ENCODE results near the gene HOXD8. TPM values are rescaled to one million over a fixed set of nuclear protein-coding genes. Genes with fewer than 3 reads are reported as not detected.

Gene HOXD8
- polyA plus RNA-seq, 1 of the 3 experiments (the other 2 are of a cell fraction) = 6.4 TPM

DNA sequence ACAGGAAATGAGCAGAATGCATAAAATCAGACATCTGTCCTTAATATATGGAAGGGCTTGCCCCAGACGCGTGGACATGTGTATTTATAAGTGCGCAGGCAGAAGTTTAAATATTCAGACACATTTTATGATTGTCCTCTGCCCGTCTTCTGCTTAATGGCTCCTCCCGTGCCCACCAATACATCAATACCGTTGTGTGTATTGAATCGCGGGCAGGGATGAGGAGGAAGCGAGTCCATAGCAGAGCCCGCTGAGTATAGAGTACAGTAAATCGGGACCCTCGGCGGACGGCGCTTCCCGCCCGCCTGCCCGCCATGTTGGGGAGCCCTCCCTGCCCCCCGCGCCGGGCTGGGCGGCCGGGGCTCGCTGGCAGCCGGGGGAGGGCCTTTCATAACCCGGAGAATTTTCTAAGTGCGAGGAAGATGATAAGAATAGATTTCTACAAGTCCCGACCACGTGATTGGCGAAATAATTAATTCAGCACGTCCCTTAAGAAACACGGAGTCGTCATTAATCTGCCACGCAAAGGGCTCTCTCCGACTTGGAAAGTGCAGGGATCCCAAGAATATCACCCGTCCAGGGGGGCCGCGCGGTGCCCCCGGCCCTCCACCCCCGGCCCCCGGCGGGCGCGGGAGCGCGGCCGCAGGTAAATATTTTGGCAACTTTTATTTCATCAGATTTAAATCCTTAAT is 27.4 kb downstream of the HOXD8 start, which contains the start of gene HOXD3:
Gene HOXD3 (plus strand): TSS at position 501 of the 692 bp plus-strand sequence. CDS start 11,808 bp downstream, outside the sequence.
- Histone ChIP-seq H3K27ac (ENCODE audit: low read depth in 2 of 2, low read length in 1 of 2) (peak within 1 kb of the TSS in 1 of 2 experiments; percentile 89; a peak in 2 of 4 replicates), H3K4me3 (ENCODE audit: low read depth in 2 of 2, low read length in 1 of 2) (peak within 1 kb of the TSS; percentile 54 to 71), H3K79me2 (ENCODE audit: insufficient read depth) (no peaks in the 10 kb centered on the region), H3K9me2 (no peaks in the 10 kb centered on the region), H4K20me1 (ENCODE audit: insufficient read depth) (no peaks in the 10 kb centered on the region), H2AFZ (ENCODE audit: low read depth) (peak within 1 kb of the TSS; percentile 86), H3F3A (replicated peaks; ENCODE audit: insufficient read depth) (no peaks in the 10 kb centered on the region), H3K36me3 (replicated peaks in 1 of 2; ENCODE audit: control insufficient read depth in 1 of 2, insufficient read depth in 2 of 2, low read length in 1 of 2) (peaks cover 0 to 27% of the 10 kb centered on the region in 2 experiments), H3K9me3 (no peaks in the 10 kb centered on the region), H3K4me1 (ENCODE audit: control insufficient read depth in 1 of 2, insufficient read depth in 2 of 2, low read depth in 1 of 2, low read length in 1 of 2) (peaks cover 0 to 8% of the 10 kb centered on the region in 2 experiments; a peak in 2 of 4 replicates), H3K9ac (peak within 1 kb of the TSS; percentile 51; the same call in 1 of the 2 replicates), H3K4me2 (peak within 1 kb of the TSS; percentile 81), H3K27me3 (ENCODE audit: insufficient read depth) (no peaks in the 10 kb centered on the region)
- 22% methylated on average over 30 of the region's 48 CpGs for WGBS (ENCODE audit: low lambda C conversion rate)
- DNase-seq = peak; percentile 84
- ChIA-PET POLR2A (interaction anchor here (2.3 kb wide), 2 partner anchors 21 to 298 kb away, joined by 5 to 9 read pairs; no protein-coding TSS in a partner anchor), CTCF (interaction anchor here (1.2 to 6.2 kb wide), 4 partner anchors 12 to 397 kb away, joined by 4 to 53 read pairs (median 10); no protein-coding TSS in a partner anchor)
- TF ChIP-seq, protein P1, sequence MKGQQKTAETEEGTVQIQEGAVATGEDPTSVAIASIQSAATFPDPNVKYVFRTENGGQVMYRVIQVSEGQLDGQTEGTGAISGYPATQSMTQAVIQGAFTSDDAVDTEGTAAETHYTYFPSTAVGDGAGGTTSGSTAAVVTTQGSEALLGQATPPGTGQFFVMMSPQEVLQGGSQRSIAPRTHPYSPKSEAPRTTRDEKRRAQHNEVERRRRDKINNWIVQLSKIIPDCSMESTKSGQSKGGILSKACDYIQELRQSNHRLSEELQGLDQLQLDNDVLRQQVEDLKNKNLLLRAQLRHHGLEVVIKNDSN (IDR thresholded peaks at IDR 0.05; ENCODE audit: borderline replicate concordance, low read depth) = peak; percentile 51; the same call in 1 of the 2 replicates
- TF ChIP-seq, protein P2, sequence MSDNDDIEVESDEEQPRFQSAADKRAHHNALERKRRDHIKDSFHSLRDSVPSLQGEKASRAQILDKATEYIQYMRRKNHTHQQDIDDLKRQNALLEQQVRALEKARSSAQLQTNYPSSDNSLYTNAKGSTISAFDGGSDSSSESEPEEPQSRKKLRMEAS (IDR thresholded peaks at IDR 0.05; ENCODE audit: low read depth) = no peak
- TF ChIP-seq, protein P3, sequence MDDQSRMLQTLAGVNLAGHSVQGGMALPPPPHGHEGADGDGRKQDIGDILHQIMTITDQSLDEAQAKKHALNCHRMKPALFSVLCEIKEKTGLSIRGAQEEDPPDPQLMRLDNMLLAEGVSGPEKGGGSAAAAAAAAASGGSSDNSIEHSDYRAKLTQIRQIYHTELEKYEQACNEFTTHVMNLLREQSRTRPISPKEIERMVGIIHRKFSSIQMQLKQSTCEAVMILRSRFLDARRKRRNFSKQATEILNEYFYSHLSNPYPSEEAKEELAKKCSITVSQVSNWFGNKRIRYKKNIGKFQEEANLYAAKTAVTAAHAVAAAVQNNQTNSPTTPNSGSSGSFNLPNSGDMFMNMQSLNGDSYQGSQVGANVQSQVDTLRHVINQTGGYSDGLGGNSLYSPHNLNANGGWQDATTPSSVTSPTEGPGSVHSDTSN (IDR thresholded peaks at IDR 0.05) = no peak
- TF ChIP-seq SMC3 (IDR thresholded peaks at IDR 0.05; ENCODE audit: low read depth, low read length) (no peak), JUND (IDR thresholded peaks at IDR 0.05) (no peak)

DNA sequence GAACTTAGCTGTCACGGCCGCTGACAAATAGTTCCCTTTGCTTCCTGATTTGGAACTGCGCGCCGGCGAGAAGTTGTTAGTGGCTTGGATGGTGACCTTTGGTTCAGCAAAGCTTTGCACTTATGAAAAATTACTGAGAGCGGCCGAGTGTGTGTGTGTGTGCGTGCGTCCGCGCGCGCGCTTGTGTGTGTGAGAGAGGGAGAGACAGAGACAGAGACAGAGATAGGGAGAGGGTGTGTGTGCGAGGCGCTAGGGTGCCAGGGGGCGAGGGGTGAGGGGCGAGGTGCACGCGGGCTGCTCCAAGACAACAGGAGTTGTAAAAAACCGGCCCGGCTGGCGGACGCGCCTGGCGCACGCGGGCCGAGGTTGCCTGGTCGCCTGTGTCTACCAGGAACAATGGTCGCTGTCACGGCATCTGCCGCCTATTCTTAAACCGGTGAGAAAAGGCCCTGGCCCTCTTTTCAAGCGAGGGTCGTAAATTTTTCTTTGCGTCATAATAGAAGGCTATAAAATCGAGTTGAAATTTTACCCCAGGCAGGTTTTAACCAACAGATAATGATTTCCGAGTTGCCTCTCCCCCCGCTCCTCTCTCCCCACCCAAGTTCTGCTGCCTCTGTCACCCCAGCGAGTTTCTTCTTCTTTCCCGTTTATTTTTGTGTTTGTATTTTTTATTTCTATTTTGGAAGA is 28.1 kb downstream of the HOXD8 start:
- Histone ChIP-seq H3K27me3 (ENCODE audit: insufficient read depth) (no peaks in the 10 kb centered on the region), H4K20me1 (ENCODE audit: insufficient read depth) (no peaks in the 10 kb centered on the region), H3K9me3 (no peaks in the 10 kb centered on the region), H3K9ac (peak overlapping the region; percentile 51; the same call in 1 of the 2 replicates), H3K9me2 (no peaks in the 10 kb centered on the region), H3F3A (replicated peaks; ENCODE audit: insufficient read depth) (no peaks in the 10 kb centered on the region), H3K4me1 (ENCODE audit: control insufficient read depth in 1 of 2, insufficient read depth in 2 of 2, low read depth in 1 of 2, low read length in 1 of 2) (peaks cover 0 to 8% of the 10 kb centered on the region in 2 experiments; a peak in 2 of 4 replicates), H3K36me3 (replicated peaks in 1 of 2; ENCODE audit: control insufficient read depth in 1 of 2, insufficient read depth in 2 of 2, low read length in 1 of 2) (peaks cover 0 to 24% of the 10 kb centered on the region in 2 experiments), H3K4me2 (peak overlapping the region; percentile 81), H3K4me3 (ENCODE audit: low read depth in 2 of 2, low read length in 1 of 2) (peak overlapping the region; percentile 54 to 71), H3K79me2 (ENCODE audit: insufficient read depth) (no peaks in the 10 kb centered on the region), H3K27ac (ENCODE audit: low read depth in 2 of 2, low read length in 1 of 2) (peak overlapping the region in 1 of 2 experiments; percentile 89; a peak in 2 of 4 replicates), H2AFZ (ENCODE audit: low read depth) (peak overlapping the region; percentile 86)
- WGBS (ENCODE audit: low lambda C conversion rate) = 11% methylated on average over 38 of the region's 43 CpGs
- ChIA-PET CTCF (interaction anchor here (1.2 to 6.2 kb wide), 4 partner anchors 12 to 991 kb away, joined by 3 to 53 read pairs (median 5); no protein-coding TSS in a partner anchor), POLR2A (interaction anchor here (1.4 to 2.3 kb wide), 3 partner anchors 18 to 297 kb away, joined by 4 to 9 read pairs (median 5); no protein-coding TSS in a partner anchor)
- DNase-seq = peak; percentile 88
- TF ChIP-seq EP300 (IDR thresholded peaks at IDR 0.05; ENCODE audit: borderline replicate concordance in 1 of 2, low read depth in 1 of 2, low read length in 1 of 2) (no peak), EZH2phosphoT487 (IDR thresholded peaks at IDR 0.05; ENCODE audit: borderline replicate concordance, low read depth) (no peak), MXI1 (IDR thresholded peaks at IDR 0.05; ENCODE audit: low read depth, low read length) (peak; percentile 18; the same call in 1 of the 2 replicates), SMC3 (IDR thresholded peaks at IDR 0.05; ENCODE audit: low read depth, low read length) (0 out of 2 replicates have a peak, but pooled peaks have one; percentile 3), FOXJ3 (CRISPR knock-in tag; IDR thresholded peaks at IDR 0.05) (no peak), RCOR1 (IDR thresholded peaks at IDR 0.05; ENCODE audit: low read length) (no peak)
- TF ChIP-seq, protein P4, sequence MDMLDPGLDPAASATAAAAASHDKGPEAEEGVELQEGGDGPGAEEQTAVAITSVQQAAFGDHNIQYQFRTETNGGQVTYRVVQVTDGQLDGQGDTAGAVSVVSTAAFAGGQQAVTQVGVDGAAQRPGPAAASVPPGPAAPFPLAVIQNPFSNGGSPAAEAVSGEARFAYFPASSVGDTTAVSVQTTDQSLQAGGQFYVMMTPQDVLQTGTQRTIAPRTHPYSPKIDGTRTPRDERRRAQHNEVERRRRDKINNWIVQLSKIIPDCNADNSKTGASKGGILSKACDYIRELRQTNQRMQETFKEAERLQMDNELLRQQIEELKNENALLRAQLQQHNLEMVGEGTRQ (IDR thresholded peaks at IDR 0.05; ENCODE audit: borderline replicate concordance, low read depth, low read length) = no peak
- TF ChIP-seq, protein P2 (IDR thresholded peaks at IDR 0.05; ENCODE audit: low read depth) = peak; percentile 63; the same call in 1 of the 2 replicates
- TF ChIP-seq, protein P5, sequence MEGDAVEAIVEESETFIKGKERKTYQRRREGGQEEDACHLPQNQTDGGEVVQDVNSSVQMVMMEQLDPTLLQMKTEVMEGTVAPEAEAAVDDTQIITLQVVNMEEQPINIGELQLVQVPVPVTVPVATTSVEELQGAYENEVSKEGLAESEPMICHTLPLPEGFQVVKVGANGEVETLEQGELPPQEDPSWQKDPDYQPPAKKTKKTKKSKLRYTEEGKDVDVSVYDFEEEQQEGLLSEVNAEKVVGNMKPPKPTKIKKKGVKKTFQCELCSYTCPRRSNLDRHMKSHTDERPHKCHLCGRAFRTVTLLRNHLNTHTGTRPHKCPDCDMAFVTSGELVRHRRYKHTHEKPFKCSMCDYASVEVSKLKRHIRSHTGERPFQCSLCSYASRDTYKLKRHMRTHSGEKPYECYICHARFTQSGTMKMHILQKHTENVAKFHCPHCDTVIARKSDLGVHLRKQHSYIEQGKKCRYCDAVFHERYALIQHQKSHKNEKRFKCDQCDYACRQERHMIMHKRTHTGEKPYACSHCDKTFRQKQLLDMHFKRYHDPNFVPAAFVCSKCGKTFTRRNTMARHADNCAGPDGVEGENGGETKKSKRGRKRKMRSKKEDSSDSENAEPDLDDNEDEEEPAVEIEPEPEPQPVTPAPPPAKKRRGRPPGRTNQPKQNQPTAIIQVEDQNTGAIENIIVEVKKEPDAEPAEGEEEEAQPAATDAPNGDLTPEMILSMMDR (IDR thresholded peaks at IDR 0.05) = no peak

All from SK-N-SH (cell line).